Cardiac muscle cell (in vitro differentiated cells and primary cell): Measurements from ENCODE around the gene LRGUK. TPM values are rescaled to one million over a fixed set of nuclear protein-coding genes. Genes with fewer than 3 reads are reported as not detected.
A peak's percentile ranks its signal among the peaks of the same experiment; 100 is the strongest.

ENCODE experiments used
- DNase-seq, 2 donors: peaks; one replicate each; pipeline versions ENCODE4 v3.0.0 to v3.0.0-alpha.2; 2010 to 2017; ENCODE audit warnings: low read depth in 1 of 2, low spot score in 1 of 2
- H3K27ac ChIP-seq: fragments of 200-600 bp; sonication (generic); 2 replicates; pipeline ENCODE4 v1.5.1; 2016
- H3K27me3 ChIP-seq: fragments of 200-600 bp; sonication (generic); 2 replicates; pipeline ENCODE4 v1.6.0; 2016; ENCODE audit warnings: control low read depth
- H3K36me3 ChIP-seq: fragments of 200-600 bp; sonication (generic); 2 replicates; pipeline ENCODE4 v1.5.1; 2016; ENCODE audit warnings: control low read depth
- H3K4me1 ChIP-seq: fragments of 200-600 bp; sonication (generic); 2 replicates; pipeline ENCODE4 v1.8.1; 2017; ENCODE audit warnings: low read depth, mild to moderate bottlenecking, mixed run types
- H3K4me3 ChIP-seq: fragments of 200-600 bp; sonication (generic); 2 replicates; pipeline ENCODE4 v1.5.1; 2016; ENCODE audit warnings: mild to moderate bottlenecking
- H3K9me3 ChIP-seq: fragments of 200-600 bp; sonication (generic); 2 replicates; pipeline ENCODE4 v1.5.1; 2017; ENCODE audit warnings: low read depth, mild to moderate bottlenecking, control low read depth
- polyA plus RNA-seq: library from polyadenylated mRNA; unstranded; fragments of >200 nt; fragmentation: Nextera tagmentation; extraction: Ambion mirVana; gene quantifications from 2 replicates; pipeline ENCODE4 v1.2.1, GENCODE V29; 2016
- total RNA-seq: library from RNA; depleted of rRNA; stranded (reverse); fragments of >200 nt; gene quantifications from 2 replicates; pipeline ENCODE4 v1.2.3, GENCODE V29; 2016
- TF ChIP-seq, protein P1 (sequence below): IDR thresholded peaks from 2 replicates; pipeline ENCODE4 v1.5.1; 2012; ENCODE audit warnings: low read depth, mild to moderate bottlenecking, low read length

The LRGUK gene
- total and polyA plus RNA-seq, 2 experiments from 2014 or later: 0.36 TPM; not detected in 1

DNA sequence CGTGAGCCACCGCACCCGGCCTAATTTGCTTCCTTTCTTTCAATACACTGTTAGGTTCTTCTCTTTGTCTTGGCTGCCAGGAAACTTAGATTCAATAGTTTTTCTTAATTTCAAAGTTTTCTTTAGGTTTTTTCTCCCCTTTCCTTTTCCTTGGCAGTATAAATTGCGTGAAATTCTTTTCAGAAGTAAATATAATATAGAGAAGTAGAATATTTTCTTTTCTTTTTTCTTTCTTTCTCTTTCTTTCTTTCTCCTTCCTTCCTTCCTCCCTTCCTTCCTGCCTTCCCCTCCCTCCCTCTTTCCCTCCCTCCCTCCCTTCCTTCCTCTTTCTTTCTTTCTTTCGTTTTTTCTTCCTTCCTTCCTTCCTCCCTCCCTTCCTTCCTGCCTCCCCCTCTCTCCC, 1.7 kb downstream of the LRGUK start:
- Histone ChIP-seq H3K4me1 (no peaks in the 10 kb centered on the region), H3K27ac (no peak overlapping the region), H3K36me3 (no peaks in the 10 kb centered on the region), H3K4me3 (no peak overlapping the region), H3K9me3 (no peaks in the 10 kb centered on the region), H3K27me3 (peaks cover 34% of the 10 kb centered on the region)
- no peak for DNase-seq
- TF ChIP-seq, protein P1, sequence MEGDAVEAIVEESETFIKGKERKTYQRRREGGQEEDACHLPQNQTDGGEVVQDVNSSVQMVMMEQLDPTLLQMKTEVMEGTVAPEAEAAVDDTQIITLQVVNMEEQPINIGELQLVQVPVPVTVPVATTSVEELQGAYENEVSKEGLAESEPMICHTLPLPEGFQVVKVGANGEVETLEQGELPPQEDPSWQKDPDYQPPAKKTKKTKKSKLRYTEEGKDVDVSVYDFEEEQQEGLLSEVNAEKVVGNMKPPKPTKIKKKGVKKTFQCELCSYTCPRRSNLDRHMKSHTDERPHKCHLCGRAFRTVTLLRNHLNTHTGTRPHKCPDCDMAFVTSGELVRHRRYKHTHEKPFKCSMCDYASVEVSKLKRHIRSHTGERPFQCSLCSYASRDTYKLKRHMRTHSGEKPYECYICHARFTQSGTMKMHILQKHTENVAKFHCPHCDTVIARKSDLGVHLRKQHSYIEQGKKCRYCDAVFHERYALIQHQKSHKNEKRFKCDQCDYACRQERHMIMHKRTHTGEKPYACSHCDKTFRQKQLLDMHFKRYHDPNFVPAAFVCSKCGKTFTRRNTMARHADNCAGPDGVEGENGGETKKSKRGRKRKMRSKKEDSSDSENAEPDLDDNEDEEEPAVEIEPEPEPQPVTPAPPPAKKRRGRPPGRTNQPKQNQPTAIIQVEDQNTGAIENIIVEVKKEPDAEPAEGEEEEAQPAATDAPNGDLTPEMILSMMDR: no peak

DNA sequence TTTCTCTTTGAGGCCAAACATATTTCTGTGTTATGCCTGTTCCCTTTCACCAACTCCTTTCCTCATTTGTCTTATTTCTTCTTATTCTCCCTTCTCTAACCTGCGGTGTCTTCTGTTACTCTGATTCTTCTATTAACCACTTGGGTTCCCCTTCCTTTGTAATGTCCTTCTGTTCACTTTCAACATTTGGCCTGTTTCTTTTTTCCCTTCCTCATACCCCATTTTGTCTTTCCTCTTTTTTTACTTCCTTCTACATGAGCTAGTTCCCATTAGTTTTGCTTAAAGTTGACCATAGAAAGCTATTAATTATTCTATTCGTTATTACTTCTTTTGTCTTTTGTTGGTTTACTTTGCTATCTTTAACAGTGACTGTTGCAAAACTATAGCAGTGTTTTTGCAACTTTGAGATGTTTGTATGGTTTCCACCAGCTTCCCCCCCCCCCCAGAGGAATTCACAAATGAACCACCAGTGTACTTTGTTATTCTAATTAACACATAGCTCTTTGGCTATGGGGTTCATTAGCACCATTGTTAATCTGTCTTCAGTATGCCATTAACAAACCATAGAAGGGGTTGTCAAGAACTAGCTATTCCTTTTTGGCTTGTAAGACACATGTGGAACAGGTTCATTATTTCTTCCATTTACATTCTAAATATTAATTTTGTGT, 2.9 kb downstream of the LRGUK start:
- no peaks in the 10 kb centered on the region for H3K9me3 ChIP-seq
- DNase-seq: no peak
- no peaks in the 10 kb centered on the region for H3K4me1 ChIP-seq
- TF ChIP-seq, protein P1: no peak
- peaks cover 30% of the 10 kb centered on the region for H3K27me3 ChIP-seq
- H3K36me3 ChIP-seq: no peaks in the 10 kb centered on the region
- H3K4me3 ChIP-seq: no peak overlapping the region
- H3K27ac ChIP-seq: no peak overlapping the region

DNA sequence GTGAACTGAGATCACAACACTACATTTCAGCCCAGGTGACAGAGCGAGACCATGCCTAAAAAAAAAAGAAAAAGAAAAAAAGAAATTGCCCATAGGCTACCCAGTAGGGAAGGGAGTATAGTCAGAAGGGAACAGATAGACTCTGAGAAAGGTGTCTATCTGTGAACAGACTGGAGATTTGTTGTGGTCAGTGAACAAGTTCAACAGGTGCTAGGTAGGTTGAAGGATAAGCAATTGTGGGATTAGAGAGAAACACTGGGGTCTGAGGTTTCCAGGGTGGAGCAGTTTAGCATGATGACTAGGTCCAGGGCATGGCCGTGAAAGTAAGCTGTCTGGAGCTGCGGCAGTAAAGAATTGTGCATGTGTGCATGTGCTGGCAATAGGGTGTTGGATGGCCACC, 6.9 kb downstream of the LRGUK start:
- H3K9me3 ChIP-seq: no peaks in the 10 kb centered on the region
- TF ChIP-seq, protein P1: no peak
- no peak for DNase-seq
- no peaks in the 10 kb centered on the region for H3K4me1 ChIP-seq
- H3K27ac ChIP-seq: no peak overlapping the region
- H3K4me3 ChIP-seq: no peak overlapping the region
- peaks cover 7% of the 10 kb centered on the region for H3K27me3 ChIP-seq
- H3K36me3 ChIP-seq: no peaks in the 10 kb centered on the region

DNA sequence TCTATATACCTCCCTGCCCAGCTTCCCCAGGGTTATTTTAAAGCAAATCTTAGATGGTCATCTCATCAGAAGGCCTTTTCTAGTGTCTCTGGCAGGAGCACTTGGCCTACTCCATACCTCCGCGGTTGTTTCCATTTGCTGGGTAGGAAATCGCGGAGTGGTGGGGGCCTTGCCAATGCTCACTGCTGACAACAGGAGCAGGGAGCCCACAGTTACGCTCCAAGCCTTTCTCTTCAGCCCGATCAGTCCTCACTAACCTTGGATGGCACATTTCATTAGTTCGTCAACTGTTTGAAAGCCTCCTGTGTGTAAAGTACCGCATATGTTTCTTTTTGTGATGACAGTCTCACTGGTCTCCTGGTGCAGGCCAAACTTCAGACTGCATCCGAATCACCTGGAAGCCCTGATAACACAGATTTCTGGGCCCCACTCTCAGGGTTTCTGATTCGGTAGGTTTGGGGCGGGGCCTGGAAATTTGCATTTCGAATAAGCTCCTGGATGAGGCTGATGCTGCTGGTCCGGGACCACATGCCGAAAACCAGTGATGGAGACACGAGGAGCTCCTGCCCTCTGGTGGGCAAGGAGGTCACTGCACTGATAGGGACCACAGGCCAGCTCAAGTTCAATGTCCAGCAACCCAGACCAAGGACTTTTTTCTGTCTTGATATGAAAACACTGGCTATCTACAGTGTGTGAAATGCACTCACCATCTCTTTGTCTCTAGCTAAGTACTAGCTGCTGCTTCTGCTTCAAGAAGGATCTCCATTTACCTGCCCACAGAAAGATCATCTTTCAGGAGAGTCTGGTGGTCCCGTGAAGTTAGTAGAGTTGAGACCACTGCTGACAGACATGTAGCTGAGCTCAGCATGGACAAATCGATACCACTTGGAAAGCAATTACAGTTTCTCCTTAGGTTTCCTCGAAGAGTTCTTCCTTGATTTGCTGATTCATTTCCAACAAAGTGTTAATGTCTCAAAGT, 14.0 kb downstream of the LRGUK start:
- Histone ChIP-seq H3K9me3 (no peaks in the 10 kb centered on the region), H3K36me3 (no peaks in the 10 kb centered on the region), H3K27me3 (no peaks in the 10 kb centered on the region), H3K4me1 (no peaks in the 10 kb centered on the region), H3K27ac (no peak overlapping the region), H3K4me3 (no peak overlapping the region)
- DNase-seq: peak; percentile 74 to 75
- TF ChIP-seq, protein P1: peak; percentile 93

DNA sequence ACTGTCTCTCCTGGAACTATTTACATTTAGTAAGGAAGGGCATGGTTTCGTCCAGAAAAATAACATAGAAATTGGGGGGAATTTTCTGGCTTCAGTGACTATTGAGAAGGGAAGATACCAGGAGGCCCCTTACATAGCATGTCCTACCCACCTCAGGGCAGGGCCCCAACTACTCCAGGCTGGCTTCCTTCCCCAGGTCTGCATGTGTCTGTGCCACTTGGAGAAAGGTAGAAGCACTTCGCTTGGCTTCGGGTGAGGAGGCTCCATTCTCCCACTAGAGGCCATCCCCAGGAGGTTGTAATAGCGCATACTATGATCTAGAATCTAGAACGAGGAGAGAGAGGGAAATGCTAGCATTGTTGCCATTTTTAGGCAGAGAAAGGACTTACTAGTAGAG, 14.7 kb downstream of the LRGUK start:
- TF ChIP-seq, protein P1: no peak
- no peak for DNase-seq
- H3K27ac ChIP-seq: no peak overlapping the region

More for the DNA sequence above, 14.7 kb downstream of the LRGUK start:
- no peaks in the 10 kb centered on the region for H3K4me1 ChIP-seq
- no peak overlapping the region for H3K4me3 ChIP-seq
- H3K9me3 ChIP-seq: no peaks in the 10 kb centered on the region
- no peaks in the 10 kb centered on the region for H3K27me3 ChIP-seq
- H3K36me3 ChIP-seq: no peaks in the 10 kb centered on the region
